ENCODE data around the gene GRAMD1A. TPM values are rescaled to one million over a fixed set of nuclear protein-coding genes. Genes with fewer than 3 reads are reported as not detected.
"Not testable (repeated sequence)": the region's sequence is repeated elsewhere in the genome, so short reads cannot be mapped to it uniquely, and the experiment has no call there.

The GRAMD1A gene
- total RNA-seq, 2 experiments from 2014 or later, result 173 to 187 TPM

GRCh38 chr19:35009424-35010415, 9.6 kb downstream of the GRAMD1A start:
- Mint-ChIP-seq H3K4me1 (peaks cover 44% of the 10 kb centered on the region), H3K27me3 (no peaks in the 10 kb centered on the region), H3K9me3 (no peaks in the 10 kb centered on the region), H3K4me3 (no peak overlapping the region), H3K27ac (no peak overlapping the region), H3K36me3 (peaks cover 40% of the 10 kb centered on the region)
- DNase-seq (no peak), ATAC-seq (ENCODE audit: low read depth) (no peak)
- POLR2A ChIA-PET, result no interaction called here

- Mint-ChIP-seq H3K9me3 (no peaks in the 10 kb centered on the region), H3K4me1 (peaks cover 50% of the 10 kb centered on the region), H3K27ac (peak overlapping the region; percentile 21), H3K36me3 (peaks cover 41% of the 10 kb centered on the region), H3K27me3 (no peaks in the 10 kb centered on the region), H3K4me3 (peak overlapping the region; percentile 55)
- POLR2A ChIA-PET, result interaction anchor here (0.9 to 1.1 kb wide), 3 partner anchors 8 to 334 kb away, joined by 3 to 4 read pairs (median 3); partner anchors contain the start of genes SCGB2B2 and ZNF302
- DNase-seq (peak; percentile 49), ATAC-seq (ENCODE audit: low read depth) (peak; percentile 38)
Measured at GRCh38 chr19:35011091-35011689, 11.1 kb downstream of the GRAMD1A start.

- peak overlapping the region; percentile 66 for H3K27ac Mint-ChIP-seq
- ATAC-seq (ENCODE audit: low read depth) (no peak), DNase-seq (no peak)
- POLR2A ChIA-PET, result interaction anchor here (0.9 to 2.8 kb wide), 5 partner anchors 9 to 335 kb away, joined by 3 to 25 read pairs (median 4); partner anchors contain the start of genes SCGB2B2 and ZNF302
- H3K9me3 Mint-ChIP-seq, result no peaks in the 10 kb centered on the region
- H3K36me3 Mint-ChIP-seq, result peaks cover 41% of the 10 kb centered on the region
- peaks cover 50% of the 10 kb centered on the region for H3K4me1 Mint-ChIP-seq
- H3K27me3 Mint-ChIP-seq, result no peaks in the 10 kb centered on the region
- H3K4me3 Mint-ChIP-seq, result peak overlapping the region; percentile 55
Measured at GRCh38 chr19:35011737-35012682, 11.9 kb downstream of the GRAMD1A start.

- H3K4me3 Mint-ChIP-seq, result peak overlapping the region; percentile 84
Measured at GRCh38 chr19:35013041-35013819, 13.1 kb downstream of the GRAMD1A start.

GRCh38 chr19:35013820-35014754, 14.0 kb downstream of the GRAMD1A start:
- Mint-ChIP-seq H3K9me3 (no peaks in the 10 kb centered on the region), H3K4me3 (peak overlapping the region; percentile 84), H3K27ac (peak overlapping the region; percentile 91), H3K27me3 (no peaks in the 10 kb centered on the region), H3K4me1 (peaks cover 50% of the 10 kb centered on the region), H3K36me3 (peaks cover 54% of the 10 kb centered on the region)
- peak; percentile 68 for ATAC-seq (ENCODE audit: low read depth)
- POLR2A ChIA-PET, result interaction anchor here (0.6 to 2.8 kb wide), 13 partner anchors 11 to 336 kb away, joined by 3 to 25 read pairs (median 4); partner anchors contain the start of genes ZNF302 and ZNF792
- DNase-seq, result peak; percentile 70

More at GRCh38 chr19:35013041-35013819, 13.1 kb downstream of the GRAMD1A start:
- Mint-ChIP-seq H3K27me3 (no peaks in the 10 kb centered on the region), H3K9me3 (no peaks in the 10 kb centered on the region), H3K4me1 (peaks cover 50% of the 10 kb centered on the region), H3K36me3 (peaks cover 49% of the 10 kb centered on the region), H3K27ac (peak overlapping the region; percentile 91)
- ATAC-seq (ENCODE audit: low read depth) (peak; percentile 61), DNase-seq (peak; percentile 86)
- POLR2A ChIA-PET, result interaction anchor here (0.8 to 2.8 kb wide), 6 partner anchors 10 to 39 kb away, joined by 3 to 25 read pairs (median 4); no protein-coding TSS in a partner anchor

GRCh38 chr19:35014774-35015173, 14.7 kb downstream of the GRAMD1A start:
- peak overlapping the region; percentile 91 for H3K27ac Mint-ChIP-seq
- peak overlapping the region; percentile 84 for H3K4me3 Mint-ChIP-seq
- POLR2A ChIA-PET, result interaction anchor here (0.7 to 2.8 kb wide), 12 partner anchors 12 to 337 kb away, joined by 3 to 25 read pairs (median 4); partner anchors contain the start of genes ZNF302 and ZNF792
- H3K4me1 Mint-ChIP-seq, result peaks cover 50% of the 10 kb centered on the region
- H3K36me3 Mint-ChIP-seq, result peaks cover 54% of the 10 kb centered on the region
- not testable (repeated sequence) for ATAC-seq (ENCODE audit: low read depth); DNase-seq; H3K9me3 Mint-ChIP-seq; H3K27me3 Mint-ChIP-seq

- POLR2A ChIA-PET, result interaction anchor here (1.5 to 2.4 kb wide), 3 partner anchors 14 to 51 kb away, joined by 6 to 17 read pairs (median 8); partner anchors contain the start of gene ZNF792
- no peak for DNase-seq
- no peaks in the 10 kb centered on the region for H3K27me3 Mint-ChIP-seq
- ATAC-seq (ENCODE audit: low read depth), result no peak
- H3K4me1 Mint-ChIP-seq, result peaks cover 48% of the 10 kb centered on the region
- no peaks in the 10 kb centered on the region for H3K9me3 Mint-ChIP-seq
- peaks cover 54% of the 10 kb centered on the region for H3K36me3 Mint-ChIP-seq
- no peak overlapping the region for H3K4me3 Mint-ChIP-seq
- H3K27ac Mint-ChIP-seq, result peak overlapping the region; percentile 16
Measured at GRCh38 chr19:35015270-35015953, 15.3 kb downstream of the GRAMD1A start.

GRCh38 chr19:35015954-35016351, 15.8 kb downstream of the GRAMD1A start:
- Mint-ChIP-seq H3K27ac (no peak overlapping the region), H3K4me3 (no peak overlapping the region), H3K9me3 (no peaks in the 10 kb centered on the region), H3K4me1 (peaks cover 44% of the 10 kb centered on the region), H3K36me3 (peaks cover 55% of the 10 kb centered on the region), H3K27me3 (no peaks in the 10 kb centered on the region)
- no peak for ATAC-seq (ENCODE audit: low read depth)
- DNase-seq, result no peak
- POLR2A ChIA-PET, result interaction anchor here (2.4 kb wide), 1 partner anchor 15 kb away, joined by 17 read pairs; no protein-coding TSS in a partner anchor

GRCh38 chr19:35017507-35017906, 17.4 kb downstream of the GRAMD1A start:
- no peak for DNase-seq

GRCh38 chr19:35018379-35018778, 18.3 kb downstream of the GRAMD1A start:
- DNase-seq (no peak), ATAC-seq (ENCODE audit: low read depth) (no peak)
- no peak overlapping the region for H3K27ac Mint-ChIP-seq
- POLR2A ChIA-PET, result no interaction called here
- no peaks in the 10 kb centered on the region for H3K9me3 Mint-ChIP-seq
- H3K4me1 Mint-ChIP-seq, result peaks cover 23% of the 10 kb centered on the region
- peaks cover 43% of the 10 kb centered on the region for H3K36me3 Mint-ChIP-seq
- H3K27me3 Mint-ChIP-seq, result no peaks in the 10 kb centered on the region
- no peak overlapping the region for H3K4me3 Mint-ChIP-seq

More at GRCh38 chr19:35017507-35017906, 17.4 kb downstream of the GRAMD1A start:
- Mint-ChIP-seq H3K27ac (peak overlapping the region; percentile 65), H3K36me3 (peaks cover 49% of the 10 kb centered on the region), H3K4me1 (peaks cover 32% of the 10 kb centered on the region), H3K27me3 (no peaks in the 10 kb centered on the region), H3K9me3 (no peaks in the 10 kb centered on the region), H3K4me3 (no peak overlapping the region)
- POLR2A ChIA-PET, result no interaction called here
- no peak for ATAC-seq (ENCODE audit: low read depth)
